ELR (cell line): Measurements from ENCODE around the gene THSD7A.

Experiments
- DNase-seq: peaks from one replicate; pipeline ENCODE4 v3.0.0-alpha.2; 2015; ENCODE audit warnings: low read depth

The THSD7A gene

GRCh38 chr7:11507929-11508328, 324.1 kb downstream of the THSD7A start:
- no peak for DNase-seq

DNA sequence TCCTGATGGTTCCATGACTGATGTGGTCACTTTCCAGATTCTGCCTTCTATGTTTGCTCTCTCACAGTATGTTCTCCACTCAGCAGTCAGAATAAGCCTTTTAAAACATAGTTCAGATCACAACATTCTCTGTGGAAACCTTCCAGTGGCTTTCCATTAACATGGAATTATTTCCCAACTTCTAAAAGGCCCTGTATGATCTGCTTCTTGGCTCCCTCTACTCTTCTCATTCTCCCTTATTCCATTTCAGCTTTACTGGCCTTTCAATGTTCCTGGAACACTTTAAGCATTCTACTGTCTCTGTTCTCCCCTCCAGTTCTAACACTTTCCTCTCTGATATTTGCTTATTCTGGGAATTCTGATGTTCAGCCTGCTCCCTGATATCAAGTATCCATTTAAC, 325.6 kb downstream of the THSD7A start:
- no peak for DNase-seq

DNA sequence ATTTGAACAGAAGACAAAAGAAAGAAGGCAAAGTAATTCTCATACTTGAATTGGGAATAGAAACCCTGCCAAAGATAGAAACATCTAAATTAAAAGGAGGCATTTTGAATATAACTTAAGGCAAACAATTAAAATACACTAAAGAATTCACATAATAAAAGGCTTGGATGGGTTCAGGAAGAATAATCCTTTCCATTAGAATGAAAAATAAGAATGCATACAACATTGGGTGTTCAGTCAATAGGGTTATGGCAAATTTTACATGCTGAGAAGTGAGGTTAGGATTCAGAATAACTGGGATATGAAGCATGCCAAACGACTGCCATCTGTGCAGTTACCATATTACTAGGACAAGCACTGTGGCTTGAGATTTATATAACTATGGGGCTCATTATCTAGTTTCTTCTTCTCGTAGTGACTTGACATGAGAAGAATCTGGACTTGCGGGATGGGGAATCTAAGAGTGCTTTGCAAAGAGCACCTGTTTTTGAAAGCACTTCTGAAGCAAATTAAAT, 326.5 kb downstream of the THSD7A start:
- DNase-seq, result no peak

GRCh38 chr7:11492307-11492706, 339.7 kb downstream of the THSD7A start:
- DNase-seq, result peak; percentile 42

DNA sequence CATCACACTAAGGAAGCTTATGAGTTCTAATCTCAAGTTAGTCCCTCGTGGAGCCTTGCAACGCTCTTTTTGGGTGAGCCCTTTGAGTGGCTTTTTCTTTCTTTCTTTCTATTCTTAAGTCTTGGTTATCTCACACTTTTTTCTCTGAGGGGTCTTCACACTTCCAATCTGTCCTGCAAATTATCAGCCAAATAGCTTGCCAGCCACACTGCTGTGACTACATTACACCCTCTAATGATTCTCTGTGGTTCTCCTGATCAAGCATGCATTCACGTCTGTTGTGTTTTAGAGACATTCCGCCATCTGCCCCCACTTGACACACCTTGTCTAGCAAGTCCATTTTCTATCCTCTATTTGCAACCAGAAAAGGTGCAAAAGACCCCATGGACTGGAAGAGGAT, 340.2 kb downstream of the THSD7A start:
- no peak for DNase-seq

DNA sequence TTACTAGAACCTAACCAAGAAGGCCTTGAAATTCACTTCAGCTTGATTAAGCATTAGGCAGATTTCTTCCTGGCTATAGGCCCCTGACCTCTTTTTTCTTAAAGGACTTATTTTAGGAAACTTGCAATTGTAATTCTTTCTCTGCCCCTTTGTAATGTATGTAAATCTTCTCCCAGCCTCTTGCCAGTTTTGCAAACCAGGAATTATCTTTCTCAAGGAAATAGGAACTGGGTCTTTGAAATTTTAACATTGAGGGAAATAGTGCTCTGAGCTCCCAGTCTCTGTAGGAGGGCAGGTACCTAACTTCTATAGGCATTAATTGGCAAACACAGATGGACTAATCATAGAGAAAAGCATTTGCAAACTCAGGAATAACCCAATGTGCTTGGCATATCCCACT, 342.7 kb downstream of the THSD7A start:
- no peak for DNase-seq

DNA sequence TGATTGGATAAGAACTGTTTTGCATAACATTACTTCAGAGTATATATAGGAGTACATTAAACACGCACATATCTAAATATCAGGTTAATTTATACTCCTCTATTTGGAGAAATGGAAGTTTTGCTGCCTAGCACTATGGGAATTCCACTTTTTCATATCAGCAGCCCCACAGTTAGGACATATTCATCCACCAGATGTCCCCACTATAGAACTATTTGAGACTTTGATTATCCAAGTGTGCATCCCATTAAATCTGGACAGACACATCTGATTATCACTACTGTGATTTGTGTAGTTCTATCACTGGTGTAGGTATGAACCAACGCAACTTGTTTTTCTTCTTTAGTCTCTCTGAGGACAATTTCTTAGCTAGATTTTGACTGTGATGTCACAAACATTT, 345.7 kb downstream of the THSD7A start:
- DNase-seq, result peak; percentile 17

- no peak for DNase-seq
Measured at GRCh38 chr7:11485636-11486035, 346.4 kb downstream of the THSD7A start.

DNA sequence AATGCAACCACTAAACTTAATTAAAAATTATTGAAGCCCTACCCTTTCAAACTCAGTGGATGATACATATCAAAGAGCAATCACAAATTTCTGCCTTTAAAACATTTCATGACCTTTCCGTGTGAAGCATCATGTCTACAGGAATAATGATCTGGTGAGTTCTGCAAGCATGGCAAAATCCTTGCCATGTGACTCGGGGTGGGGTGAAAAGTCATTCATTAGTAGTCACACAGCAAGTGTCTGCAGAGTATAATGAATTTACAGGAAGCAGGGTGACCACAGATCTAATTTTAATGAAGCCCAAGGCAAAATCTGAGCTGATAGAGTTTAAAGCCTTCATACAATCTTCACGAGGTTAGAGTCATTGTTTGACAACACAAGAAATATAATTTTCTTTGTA, 351.9 kb downstream of the THSD7A start:
- no peak for DNase-seq

GRCh38 chr7:11478882-11479281, 353.1 kb downstream of the THSD7A start:
- DNase-seq, result no peak

- DNase-seq, result no peak
Measured at GRCh38 chr7:11478426-11478825, 353.6 kb downstream of the THSD7A start.

GRCh38 chr7:11474902-11475585, 357.0 kb downstream of the THSD7A start:
- no peak for DNase-seq

- DNase-seq, result no peak
Measured at GRCh38 chr7:11473807-11474424, 358.1 kb downstream of the THSD7A start.

- no peak for DNase-seq
Measured at GRCh38 chr7:11473220-11473619, 358.8 kb downstream of the THSD7A start.

- DNase-seq, result no peak
Measured at GRCh38 chr7:11472646-11473045, 359.4 kb downstream of the THSD7A start.

DNA sequence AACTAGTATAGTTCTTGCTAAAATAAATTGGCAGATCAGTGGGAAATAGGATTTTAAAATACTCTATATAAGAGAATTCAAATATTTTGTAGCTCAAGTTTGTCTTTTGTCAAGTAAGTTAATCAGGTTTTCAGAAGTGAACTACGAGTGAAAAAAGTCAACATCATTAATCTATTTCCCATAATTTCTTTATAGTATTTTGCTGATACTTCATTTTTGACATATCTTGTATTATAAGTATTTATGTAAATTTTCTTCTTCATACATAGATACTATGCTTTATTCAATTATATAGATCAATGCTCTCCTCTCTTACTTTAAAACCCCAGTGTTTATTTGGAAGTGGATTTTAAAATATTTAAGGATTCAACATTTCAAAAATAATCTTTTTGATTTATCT, 360.7 kb downstream of the THSD7A start:
- DNase-seq, result no peak

- no peak for DNase-seq
Measured at GRCh38 chr7:11469028-11469745, 362.8 kb downstream of the THSD7A start.

- no peak for DNase-seq
Measured at GRCh38 chr7:11466517-11467105, 365.4 kb downstream of the THSD7A start.

DNA sequence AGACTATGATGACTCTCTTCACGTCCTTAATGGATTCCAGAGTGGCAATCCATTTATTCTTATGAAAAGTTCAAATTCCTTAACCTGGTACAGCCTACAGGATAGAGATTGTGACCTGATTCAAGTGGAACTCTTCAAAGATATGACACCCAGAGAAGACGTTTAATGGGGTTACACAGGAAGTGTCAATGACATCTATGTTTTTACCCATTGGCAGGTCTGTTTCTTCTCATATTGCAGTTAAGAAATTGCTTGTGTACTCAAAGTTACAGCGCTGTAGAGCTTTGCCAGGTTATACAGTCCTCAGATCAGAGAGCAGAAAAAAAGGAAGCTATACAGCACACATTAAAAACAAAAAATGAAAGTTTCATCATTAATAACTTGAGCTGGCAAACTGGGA, 367.4 kb downstream of the THSD7A start:
- DNase-seq, result no peak

- no peak for DNase-seq
Measured at GRCh38 chr7:11461946-11462345, 370.1 kb downstream of the THSD7A start.

DNA sequence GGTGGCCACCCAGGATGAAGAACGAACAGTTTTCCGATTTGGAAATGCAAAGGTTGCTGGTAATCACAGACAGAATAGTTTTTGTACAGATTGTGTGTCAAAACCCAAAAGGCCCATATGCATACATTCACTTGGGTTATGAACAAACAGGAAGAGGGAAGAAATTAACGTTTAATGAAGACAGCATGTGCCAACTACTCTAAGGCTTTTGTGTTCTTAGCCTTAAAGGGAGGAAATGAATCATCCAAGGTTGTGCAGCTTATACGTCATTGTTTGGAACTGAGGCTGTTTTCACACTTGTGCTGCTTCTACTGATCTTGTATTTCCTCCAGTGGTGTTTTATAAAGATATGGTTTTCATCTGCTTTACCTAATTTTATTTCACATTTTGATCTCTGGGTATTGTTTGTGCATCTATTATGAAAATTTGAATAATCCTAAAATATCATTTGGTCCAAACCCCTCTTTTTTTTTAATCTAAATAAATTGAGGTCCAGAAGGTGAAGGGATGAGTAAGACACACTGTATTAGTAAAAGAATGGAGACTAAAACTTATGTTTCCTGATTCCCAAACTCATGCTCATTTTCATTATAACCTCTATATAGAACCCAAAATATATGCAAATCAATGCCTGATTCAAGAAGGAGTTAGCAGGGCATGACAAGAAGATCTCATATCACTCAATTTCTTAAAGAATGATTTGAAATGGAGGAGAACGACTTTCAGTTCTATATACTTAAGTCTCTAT, 373.1 kb downstream of the THSD7A start:
- DNase-seq, result peak; percentile 83

- DNase-seq, result no peak
Measured at GRCh38 chr7:11457419-11457818, 374.6 kb downstream of the THSD7A start.
